Fibroblast of skin of scalp (primary cell): ENCODE data around the gene IQGAP2.

Source experiments
- DNase-seq: peaks from one replicate; pipeline ENCODE4 v3.0.0-alpha.2; 2013

The IQGAP2 gene

DNA sequence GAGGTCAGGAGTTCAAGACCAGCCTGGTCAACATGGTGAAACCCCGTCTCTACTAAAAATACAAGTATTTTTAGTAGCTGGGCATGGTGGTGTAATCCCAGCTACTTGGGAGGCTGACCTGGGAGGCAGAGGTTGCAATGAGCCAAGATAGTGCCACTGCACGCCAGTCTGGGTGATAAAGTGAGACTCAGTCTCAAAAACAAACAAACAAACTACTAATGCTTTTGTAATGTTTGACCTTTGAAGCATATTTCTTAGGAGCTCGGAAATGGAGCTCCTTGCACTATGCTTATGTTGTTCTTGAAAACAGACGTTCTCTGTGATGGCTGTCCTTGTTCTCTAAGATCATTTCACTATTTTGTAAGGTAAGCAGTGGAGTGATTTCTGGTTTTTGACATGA, 214.1 kb downstream of the IQGAP2 start:
- DNase-seq, result peak; percentile 35

DNA sequence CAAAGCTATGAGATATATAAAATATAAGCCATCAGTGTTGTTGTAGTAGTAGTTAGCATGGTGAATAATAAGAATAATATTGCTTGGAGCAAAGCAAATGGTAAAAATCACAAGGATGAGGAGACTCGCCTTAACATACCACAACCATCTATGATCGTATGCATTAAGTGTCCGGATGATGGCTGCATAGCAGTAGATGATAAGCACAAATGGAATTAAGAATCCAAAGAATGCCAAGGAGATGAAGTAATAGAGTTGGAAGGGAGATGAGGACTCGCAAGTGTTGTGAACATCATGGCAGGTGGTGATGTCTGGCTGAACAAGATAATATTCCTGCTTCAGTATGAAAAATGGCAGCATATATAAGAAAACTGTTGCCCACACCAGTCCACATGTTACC, 214.6 kb downstream of the IQGAP2 start:
- DNase-seq, result peak; percentile 96

DNA sequence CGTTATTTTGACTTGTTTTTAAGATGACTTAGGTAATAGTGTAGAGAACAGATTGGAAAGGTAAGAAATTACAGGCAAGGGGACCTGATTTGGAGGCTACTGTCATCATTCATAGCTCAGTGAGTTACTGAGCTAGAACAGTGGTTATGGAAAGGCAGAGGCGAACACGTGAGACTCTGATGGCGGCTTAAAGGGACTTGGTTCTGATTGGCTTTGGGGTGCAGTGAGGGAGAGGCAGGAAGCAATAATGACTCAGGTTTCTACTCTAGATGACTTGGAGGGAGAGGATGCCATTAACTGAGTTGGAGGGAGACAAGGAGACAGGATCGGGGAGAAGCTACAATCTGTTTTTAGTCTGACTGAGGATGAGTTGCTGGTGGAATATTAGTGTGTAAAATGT, 217.1 kb downstream of the IQGAP2 start:
- DNase-seq, result no peak

DNA sequence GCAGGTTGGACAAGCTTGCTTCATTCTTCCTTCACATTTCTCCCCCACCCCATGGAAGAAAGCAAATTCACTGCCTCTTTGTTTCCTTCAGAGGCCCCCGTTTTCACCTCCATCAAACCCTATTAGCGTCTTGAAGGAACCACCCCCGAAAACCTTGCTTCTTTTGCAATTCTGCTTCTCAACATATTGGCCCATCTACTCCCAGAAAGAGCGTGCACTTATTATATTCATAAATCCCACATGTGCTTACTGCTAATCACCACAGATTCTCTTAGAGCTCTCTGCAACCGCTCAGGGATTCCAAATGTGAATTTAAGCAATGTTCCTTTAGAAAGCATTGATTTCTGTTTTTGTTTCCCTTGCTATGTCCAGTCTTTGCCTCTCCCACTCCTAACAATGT, 219.0 kb downstream of the IQGAP2 start:
- DNase-seq, result no peak

DNA sequence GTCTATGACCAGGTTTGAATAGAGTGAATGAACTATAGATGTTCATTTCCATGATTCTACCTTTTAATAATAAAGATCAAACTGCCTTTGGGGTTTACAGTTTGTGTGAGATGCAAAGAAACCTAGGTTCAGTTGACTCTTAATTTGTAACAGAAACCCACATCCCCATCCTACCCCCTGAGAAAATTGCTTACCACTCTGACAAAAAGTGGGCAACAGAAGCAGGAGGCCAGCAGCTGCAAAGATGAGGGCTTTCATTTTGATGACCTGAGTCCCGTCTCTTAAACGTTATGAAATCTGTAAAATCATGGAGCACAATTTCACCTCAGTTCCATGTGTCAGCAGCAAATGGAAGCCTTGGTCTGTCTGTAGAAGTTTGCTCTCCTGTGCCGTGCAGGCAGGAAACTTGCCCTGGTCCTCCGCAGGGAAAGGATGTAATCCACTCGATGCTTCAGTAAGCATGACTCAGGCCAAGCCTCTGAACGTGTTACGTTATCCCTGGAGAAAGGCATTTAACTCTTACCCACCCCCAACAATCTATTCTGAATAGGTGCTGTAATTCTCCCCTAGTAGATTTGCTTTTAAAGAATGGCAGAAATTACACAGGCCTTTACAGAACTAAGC, 220.0 kb downstream of the IQGAP2 start, which contains the start of gene F2RL2:
TSS of gene F2RL2 (minus strand) at position 431 of the 624 bp plus-strand sequence. CDS start at position 258, 173 bp downstream.
- DNase-seq, result peak; percentile 84

DNA sequence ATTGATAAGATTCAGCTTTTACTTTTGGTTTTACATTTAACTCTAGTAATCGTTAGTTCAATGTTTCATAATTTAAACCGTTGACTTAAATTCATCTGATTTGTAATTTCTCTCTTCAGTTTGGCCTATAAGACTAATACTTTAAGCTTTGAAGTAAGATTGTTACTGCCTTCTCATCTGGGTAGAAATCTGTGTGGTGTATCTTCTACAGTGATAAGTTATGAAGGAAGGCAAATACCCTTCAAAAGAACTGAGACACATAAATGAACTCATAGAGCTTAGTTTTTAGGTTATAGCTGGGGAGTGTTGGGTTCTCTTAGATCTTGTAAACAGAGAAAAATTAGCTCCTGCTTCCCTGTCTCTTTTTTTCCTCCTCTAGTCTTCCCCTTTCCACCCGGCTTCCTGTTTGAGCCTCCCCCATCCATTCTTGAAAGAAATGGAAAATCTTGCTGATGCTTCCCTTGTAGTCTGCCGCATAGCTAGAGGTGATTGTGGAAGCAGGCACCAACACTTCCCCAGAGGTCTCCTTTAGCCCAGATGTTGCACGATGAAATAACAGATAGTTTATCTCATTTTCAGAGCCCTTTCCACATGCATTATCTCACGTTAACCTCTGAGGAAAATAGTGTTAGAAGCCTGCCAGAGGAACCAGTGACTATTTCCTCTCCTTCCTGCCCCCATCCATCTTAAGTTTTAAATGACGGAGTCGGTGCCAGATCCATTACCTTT, 222.2 kb downstream of the IQGAP2 start:
- DNase-seq, result no peak

DNA sequence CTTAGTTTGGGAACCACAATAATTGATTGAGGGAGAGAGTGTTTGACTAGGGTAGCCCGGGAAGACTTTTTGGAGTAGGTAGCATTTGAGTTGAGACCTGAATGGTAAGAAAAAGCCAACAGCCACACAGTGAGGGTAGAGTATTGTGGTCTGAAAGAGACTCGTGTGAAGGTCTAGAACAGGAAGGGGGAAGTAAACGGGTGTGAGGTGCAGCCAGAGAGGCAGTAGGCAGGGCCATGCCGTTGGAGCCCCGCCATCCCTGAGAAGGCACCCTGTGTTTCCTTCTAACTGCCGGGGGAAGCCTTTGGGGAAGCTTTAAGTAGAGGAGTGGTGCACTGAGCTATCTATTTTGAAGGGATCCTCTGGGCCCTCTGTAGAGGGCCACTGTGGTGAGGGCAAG, 223.7 kb downstream of the IQGAP2 start:
- DNase-seq, result no peak

DNA sequence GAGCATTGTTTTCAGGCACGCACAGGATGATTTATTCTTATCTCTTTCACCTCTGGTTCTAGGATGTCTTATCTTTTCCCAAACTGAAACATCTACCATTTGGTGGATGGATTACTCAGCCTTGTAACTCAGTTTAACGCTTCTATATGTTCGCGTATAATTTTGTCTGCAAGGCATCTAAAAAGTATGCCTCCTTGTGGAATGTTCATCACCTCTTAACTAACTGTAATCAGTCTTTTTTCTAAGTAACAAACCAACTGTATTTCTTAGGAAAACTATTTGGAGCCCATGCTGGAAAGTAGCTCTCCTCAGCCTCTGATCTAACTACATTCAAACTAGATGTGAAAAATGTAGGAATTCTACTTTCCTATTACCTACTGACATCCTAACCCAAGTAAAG, 231.6 kb downstream of the IQGAP2 start:
- no peak for DNase-seq

DNA sequence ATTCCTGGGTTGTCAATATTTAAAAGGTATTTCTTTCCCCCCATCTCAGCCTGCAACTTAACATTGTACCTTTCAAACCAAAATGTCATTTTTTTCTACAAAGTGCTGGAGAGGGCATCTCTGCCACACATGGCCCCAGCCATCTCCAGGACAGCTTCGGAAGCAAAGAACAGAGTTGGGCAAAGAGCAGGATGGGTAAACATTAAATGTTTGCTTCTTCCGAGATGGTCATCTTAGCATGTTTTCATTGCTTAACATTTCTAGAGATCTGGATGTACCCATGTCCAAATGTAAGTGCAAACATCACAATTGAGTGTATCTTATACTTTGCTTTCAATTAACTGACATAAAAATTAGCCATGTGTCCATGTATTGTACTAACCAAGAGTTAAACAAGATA, 234.4 kb downstream of the IQGAP2 start:
- DNase-seq, result no peak

DNA sequence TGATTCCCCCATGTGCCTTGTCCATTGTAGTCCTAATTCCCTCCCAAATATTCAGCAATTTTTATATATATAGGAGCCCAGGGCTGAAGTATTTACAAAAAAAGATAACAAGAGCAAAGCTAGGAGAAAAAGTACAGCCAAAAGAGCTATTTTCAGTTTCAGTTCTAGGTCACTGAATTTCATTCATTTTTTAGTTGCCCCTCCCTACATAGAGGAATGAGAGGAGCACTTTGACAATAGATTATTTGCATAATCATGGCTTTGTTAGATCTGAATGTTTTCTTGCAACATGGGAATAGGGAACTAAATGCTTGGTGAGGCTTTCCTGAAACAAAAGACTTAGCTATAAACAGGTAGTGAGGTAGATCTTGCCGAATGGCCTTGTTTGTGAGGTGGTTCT, 235.4 kb downstream of the IQGAP2 start:
- DNase-seq, result peak; percentile 19

DNA sequence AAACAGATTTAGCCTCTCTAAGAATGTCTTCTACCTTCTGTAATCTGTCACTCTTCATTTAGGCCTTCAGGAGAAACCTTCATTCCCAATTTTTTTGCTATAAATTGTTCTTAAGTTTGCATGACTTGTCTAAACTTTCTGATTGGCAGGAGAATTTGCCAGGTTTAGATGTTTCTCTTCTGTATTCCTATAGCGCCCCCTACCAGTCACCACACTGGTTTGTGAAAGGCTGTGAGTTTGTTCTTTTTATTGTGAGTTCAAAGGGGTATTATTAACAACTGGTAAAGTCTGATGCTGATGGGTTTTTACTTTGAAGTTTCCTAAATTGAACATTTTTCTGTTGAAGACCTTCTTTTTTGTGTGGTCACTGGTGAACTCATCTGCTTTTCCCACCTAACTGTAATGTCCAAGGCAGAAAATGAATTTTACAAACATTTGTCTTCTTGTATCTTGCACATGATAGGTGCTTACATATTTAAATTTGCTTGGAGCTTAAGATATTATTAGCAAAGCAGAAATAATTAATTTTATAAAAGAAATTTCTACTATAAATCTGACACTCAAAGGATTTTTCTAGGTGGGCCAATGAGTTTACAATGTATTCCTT, 238.5 kb downstream of the IQGAP2 start:
- DNase-seq, result peak; percentile 80

DNA sequence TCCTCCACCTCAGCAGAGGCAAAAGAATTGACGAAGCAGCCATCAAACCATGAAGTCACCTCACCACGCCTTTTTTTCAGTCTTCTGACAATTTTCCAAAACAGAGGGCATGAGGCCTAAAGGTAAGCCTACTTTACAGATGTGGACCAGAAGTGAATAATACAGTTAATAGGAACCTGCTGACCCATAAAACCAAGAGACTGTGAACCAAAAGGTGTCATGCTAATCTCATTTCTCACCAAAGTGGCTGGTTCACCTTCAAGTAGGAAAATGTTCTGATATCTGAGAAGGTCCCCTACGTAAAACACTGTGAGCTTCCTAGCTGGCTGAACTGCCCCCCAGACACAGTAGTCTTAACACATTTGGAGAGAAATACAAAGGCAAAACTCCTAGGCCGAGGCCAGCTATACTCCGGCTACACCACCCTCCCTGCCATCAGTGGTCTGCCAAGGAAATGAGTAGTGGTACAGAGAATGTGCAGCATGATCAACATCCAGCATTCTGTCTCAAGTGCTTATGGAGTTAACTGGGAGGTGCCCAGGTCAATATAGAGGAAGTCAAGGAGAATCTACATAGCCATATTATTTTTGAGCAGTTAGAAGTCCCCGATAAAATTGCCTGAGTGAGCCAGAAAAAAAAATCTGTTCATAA, 239.4 kb downstream of the IQGAP2 start:
- DNase-seq, result peak; percentile 59

DNA sequence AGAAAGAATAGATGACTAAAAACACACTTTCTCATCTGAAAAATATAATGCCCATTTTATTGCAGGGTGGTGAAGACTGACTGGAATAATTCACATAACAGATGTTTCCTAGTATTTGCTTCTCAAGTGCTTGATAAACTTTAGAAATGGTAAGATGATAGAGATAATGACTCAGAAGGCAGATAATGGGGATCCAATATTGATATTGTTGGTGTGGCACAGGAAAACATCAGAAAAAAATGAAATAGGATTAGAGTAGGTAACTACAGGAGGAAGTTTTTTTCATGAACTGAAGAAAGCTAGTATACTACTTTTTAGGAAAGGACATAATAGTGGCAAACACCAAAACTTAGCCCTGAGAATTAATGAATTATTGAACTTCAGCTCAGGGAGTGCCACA, 240.3 kb downstream of the IQGAP2 start:
- no peak for DNase-seq

DNA sequence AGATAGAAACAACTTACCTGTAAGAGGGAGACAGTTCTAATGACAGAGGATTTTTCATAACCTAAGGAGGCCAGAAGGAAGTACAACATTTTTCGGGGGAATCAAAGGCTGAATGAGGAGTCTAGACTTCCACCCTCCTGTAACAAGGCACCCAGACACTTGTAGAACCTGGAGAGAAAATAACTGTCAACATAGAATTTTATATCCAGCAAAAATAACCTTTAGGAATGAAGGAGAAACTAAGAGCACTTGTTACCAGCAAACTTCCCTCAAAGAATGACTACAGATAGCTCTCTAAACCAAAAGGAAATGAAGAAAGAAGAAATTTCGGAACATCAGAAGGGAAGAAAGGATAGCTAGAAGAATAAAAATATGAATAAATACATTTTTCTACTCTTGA, 246.1 kb downstream of the IQGAP2 start:
- no peak for DNase-seq

DNA sequence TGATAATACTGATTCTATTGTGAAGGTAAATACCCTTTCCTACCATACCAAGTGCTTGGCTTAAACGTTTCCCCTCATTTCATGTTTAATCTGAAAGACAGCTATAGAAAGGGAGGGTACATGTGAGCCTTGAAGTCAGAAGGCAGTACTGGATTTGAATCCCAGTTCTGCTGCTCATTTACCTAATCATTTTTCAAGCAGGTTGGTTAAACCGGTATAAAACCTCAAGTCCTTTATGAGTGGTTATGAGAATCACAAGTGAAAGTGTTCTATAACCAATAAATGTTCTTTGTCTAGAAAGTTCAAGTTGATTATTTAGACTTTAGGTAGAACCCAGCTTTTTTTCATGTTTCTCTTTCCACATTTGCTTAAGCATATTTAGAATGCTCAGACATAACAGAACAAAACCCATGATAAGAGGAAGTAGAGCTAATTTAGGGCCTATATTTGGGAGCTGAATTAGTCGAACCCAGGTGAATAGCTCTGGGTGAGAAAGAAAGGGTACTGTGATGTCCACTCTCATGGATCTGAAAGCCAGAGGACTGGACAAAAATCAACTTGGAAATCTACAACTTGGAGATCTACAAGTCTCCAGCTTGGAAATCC, 249.8 kb downstream of the IQGAP2 start:
- no peak for DNase-seq

DNA sequence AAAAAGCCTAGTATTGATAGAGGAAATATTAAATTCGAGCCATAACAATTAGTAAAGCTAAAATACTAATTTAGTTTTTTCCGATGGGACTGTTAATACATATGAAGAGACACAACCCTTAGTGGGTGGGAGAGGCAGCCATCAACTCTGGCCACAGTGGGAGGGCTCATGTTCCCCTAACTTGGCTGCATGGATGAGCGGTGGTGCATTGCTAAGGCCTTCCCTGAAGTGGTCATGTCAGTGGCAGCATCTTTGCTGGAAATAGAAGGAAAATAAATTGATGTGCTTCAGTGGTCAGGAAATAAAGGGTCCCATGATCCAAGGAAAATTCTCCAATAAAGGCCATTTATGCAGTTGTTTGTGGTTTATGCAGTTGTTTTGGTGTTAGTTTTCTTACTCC, 254.0 kb downstream of the IQGAP2 start:
- DNase-seq, result no peak

DNA sequence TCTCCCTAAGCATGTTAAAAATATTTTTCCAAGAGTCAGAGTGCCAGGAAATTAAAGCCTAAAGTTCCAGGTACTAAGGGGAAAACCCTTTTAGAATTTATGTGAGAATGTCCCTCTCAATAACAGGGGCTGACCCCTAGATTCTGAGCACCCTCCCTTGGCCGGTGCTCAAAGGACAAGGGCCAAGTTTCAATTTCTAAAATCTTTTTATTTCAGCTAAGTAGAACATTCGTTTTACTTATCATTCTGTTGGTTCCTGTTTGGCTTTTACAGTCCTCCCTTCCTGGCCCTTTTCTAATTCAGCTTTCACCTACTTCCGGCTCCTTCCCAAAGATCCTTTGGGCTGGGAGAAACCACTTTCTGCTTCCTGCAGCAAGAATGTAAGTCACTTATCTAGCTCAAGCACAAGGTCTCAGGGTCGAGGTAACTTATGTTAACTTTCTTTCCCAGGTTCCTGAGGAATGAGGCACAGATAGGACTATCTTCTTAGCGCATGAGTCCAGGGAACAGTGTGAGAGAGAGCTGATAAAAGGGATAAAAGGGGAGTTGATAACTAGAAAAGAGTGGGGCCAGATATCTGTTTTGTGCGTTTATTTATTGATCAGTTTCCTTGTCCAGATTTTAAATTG, 254.7 kb downstream of the IQGAP2 start:
- no peak for DNase-seq

DNA sequence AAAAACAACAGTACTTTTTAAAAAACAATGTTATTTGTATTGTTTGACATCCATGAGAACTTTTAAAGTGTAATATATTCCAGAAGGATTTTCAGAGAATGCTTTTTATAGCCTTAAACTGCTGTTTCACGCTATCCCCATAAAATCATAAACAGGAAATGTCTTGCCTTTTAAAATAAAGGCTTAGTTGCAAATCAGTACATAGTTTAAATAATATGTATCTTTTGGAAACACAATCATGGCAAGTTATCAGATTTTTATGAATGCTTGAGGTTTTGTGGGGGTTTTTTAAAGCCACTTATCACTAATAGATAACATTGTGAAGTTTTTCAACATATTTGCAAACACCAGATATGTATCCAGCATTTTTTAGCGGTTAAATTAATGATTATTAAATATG, 257.3 kb downstream of the IQGAP2 start:
- DNase-seq, result no peak

DNA sequence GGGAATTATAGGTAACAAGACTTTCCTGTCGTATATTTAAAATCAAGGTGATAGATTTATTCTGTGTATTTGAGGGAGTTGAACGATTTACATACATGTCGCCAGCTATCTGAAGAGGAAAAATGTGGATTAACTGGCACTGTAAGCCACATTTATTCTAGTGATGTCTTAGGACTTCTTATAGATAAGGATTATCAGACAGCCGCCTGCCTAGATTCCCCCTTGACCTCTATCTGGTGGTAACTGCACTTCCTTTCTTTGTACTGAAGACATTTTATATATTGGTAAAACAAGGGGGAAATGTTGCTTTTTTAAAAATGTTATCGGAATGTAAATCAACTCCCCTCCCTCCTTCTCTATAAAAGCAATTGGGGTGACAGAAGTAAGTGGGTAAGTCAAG, 259.4 kb downstream of the IQGAP2 start:
- no peak for DNase-seq

DNA sequence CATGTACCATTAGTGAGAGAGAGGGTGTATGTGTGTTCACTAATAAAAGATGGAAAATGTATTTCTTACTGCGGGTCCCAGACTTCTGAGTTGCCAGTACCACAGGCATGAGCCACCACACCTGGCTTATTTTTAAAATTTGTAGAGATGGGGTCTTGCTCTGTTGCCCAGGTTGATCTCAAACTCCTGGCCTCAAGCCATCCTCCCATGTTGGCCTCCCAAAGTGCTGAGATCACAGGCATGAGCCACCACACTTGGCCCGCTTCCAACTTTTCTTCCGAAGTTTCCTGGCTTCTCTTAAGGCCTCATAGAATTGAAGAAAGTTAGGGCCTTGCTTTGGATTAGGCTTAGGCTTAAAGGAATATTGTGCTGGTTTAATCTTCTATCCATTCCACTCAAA, 260.5 kb downstream of the IQGAP2 start:
- DNase-seq, result no peak

DNA sequence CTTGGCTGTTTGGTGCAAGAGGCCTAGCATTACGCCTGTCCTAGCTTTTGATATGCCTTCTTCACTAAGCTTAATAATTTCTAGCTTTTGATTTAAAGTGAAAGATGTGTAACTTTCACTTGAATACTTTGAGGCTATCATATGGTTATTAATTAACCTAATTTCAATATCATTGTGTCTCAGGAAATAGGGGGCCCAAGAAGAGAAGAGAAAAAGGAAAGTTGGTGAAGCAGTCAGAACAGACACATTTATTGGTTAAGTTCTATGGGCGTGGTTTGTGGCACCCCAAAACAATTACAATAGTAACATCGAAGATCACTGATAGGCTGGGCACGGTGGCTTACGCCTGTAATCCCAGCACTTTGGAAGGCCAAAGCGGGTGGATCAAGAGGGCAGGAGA, 261.0 kb downstream of the IQGAP2 start:
- no peak for DNase-seq

DNA sequence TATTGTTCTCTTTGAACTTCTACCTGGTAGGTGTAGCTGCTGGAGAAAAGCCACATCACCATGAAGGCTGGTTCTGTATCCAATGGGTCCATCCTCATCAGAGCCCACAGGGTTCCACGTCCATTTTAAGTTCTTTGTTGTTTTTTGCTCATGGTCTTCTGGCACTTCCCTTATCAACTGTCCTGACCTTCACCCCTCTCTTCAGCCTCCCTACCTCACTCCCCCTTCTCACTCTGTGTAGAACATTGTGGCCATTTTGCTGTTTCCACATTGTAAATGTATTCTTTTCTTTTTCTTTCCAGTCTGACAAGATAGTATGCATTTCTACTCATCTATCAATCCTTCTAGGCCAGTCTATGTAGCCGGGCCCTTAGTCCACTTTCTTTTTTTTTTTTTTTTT, 264.4 kb downstream of the IQGAP2 start:
- DNase-seq, result no peak

DNA sequence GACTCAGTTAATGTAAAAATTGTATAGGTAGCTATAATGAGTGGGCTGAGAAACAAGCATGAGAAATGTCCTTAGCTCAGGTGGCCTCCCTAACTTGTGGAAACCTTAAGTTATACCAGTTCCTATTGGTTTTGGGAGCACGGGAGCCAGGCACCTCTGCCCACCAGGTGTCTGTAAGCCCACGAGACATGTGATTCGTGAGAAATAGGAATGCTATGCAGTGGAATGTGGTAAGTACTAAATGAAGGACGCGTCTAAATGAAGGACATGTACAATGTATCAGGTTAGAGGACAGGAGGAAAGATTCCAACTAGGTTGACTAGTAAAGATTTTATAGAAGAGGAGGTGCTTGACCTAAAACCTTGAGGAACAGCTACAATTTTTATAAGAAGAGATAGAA, 266.2 kb downstream of the IQGAP2 start:
- no peak for DNase-seq
